HG02938 (cell line): ENCODE measurements around the gene USP35.

Experiments used
- ATAC-seq: cut with Tn5 transposase; IDR thresholded peaks from one replicate; pipeline ENCODE4 v1.9.1; 2021; ENCODE audit warnings: mild to moderate bottlenecking, moderate library complexity; ENCODE audit not compliant: unreplicated experiment

USP35 gene

GRCh38 chr11:78188286-78189173 is at the start of gene USP35, which contains the start of gene KCTD21:
TSS of gene USP35 (plus strand) at chr11:78188919. CDS start at chr11:78196246, 7,327 bp downstream.
TSS of gene KCTD21 (minus strand) at chr11:78188626. CDS start at chr11:78174554, 14,072 bp downstream.
- ATAC-seq: peak; percentile 95

GRCh38 chr11:78139422-78140391 is 49.0 kb upstream of the USP35 start, which contains the start of gene ALG8:
TSS of gene ALG8 (minus strand) at chr11:78139626. CDS start at chr11:78139588, 38 bp downstream.
- ATAC-seq: peak; percentile 89

- ATAC-seq: no peak
Measured at GRCh38 chr11:78140392-78141077, 48.2 kb upstream of the USP35 start.

GRCh38 chr11:78145511-78146025 is 43.2 kb upstream of the USP35 start:
- ATAC-seq: no peak

- ATAC-seq: no peak
Measured at GRCh38 chr11:78147807-78148206, 40.9 kb upstream of the USP35 start.

GRCh38 chr11:78149646-78150045 is 39.1 kb upstream of the USP35 start:
- ATAC-seq: no peak

GRCh38 chr11:78150346-78150745 is 38.4 kb upstream of the USP35 start:
- no peak for ATAC-seq

GRCh38 chr11:78150754-78151153 is 38.0 kb upstream of the USP35 start:
- ATAC-seq: no peak

GRCh38 chr11:78151804-78152203 is 36.9 kb upstream of the USP35 start:
- ATAC-seq: no peak

- ATAC-seq: no peak
Measured at GRCh38 chr11:78156127-78156844, 32.4 kb upstream of the USP35 start.

GRCh38 chr11:78158987-78159652 is 29.6 kb upstream of the USP35 start:
- ATAC-seq: no peak

- ATAC-seq: no peak
Measured at GRCh38 chr11:78160557-78160956, 28.2 kb upstream of the USP35 start.

- no peak for ATAC-seq
Measured at GRCh38 chr11:78161346-78161745, 27.4 kb upstream of the USP35 start.

GRCh38 chr11:78161962-78162371 is 26.8 kb upstream of the USP35 start:
- ATAC-seq: no peak

- no peak for ATAC-seq
Measured at GRCh38 chr11:78163828-78164227, 24.9 kb upstream of the USP35 start.

- no peak for ATAC-seq
Measured at GRCh38 chr11:78164471-78164870, 24.2 kb upstream of the USP35 start.

- no peak for ATAC-seq
Measured at GRCh38 chr11:78166855-78167469, 21.8 kb upstream of the USP35 start.

GRCh38 chr11:78168539-78169477 is 19.9 kb upstream of the USP35 start:
- no peak for ATAC-seq
